Pons (tissue), 1 donor: ENCODE results near the gene PPP2R2D.
A peak's percentile ranks its signal among the peaks of the same experiment; 100 is the strongest.
"Not testable (repeated sequence)": the region's sequence is repeated elsewhere in the genome, so short reads cannot be mapped to it uniquely, and the experiment has no call there.

Source experiments
- DNase-seq: peaks from one replicate; pipeline ENCODE4 v3.0.0-alpha.2; 2016; ENCODE audit warnings: low spot score

Gene PPP2R2D

GRCh38 chr10:131908151-131908550, 7.3 kb downstream of the PPP2R2D start:
- DNase-seq, result no peak

- no peak for DNase-seq
Measured at GRCh38 chr10:131909014-131909808, 8.4 kb downstream of the PPP2R2D start.

- DNase-seq, result no peak
Measured at GRCh38 chr10:131909929-131910328, 9.1 kb downstream of the PPP2R2D start.

GRCh38 chr10:131910663-131911314, 10.0 kb downstream of the PPP2R2D start:
- DNase-seq, result no peak

GRCh38 chr10:131911451-131911850, 10.6 kb downstream of the PPP2R2D start:
- DNase-seq, result no peak

- DNase-seq, result no peak
Measured at GRCh38 chr10:131912620-131913019, 11.8 kb downstream of the PPP2R2D start.

GRCh38 chr10:131915484-131915883, 14.7 kb downstream of the PPP2R2D start:
- DNase-seq, result no peak

GRCh38 chr10:131915990-131916766, 15.4 kb downstream of the PPP2R2D start:
- DNase-seq, result no peak

- not testable (repeated sequence) for DNase-seq
Measured at GRCh38 chr10:131916767-131917160, 16.0 kb downstream of the PPP2R2D start.

- not testable (repeated sequence) for DNase-seq
Measured at GRCh38 chr10:131917496-131917895, 16.7 kb downstream of the PPP2R2D start.

- DNase-seq, result not testable (repeated sequence)
Measured at GRCh38 chr10:131919461-131919860, 18.7 kb downstream of the PPP2R2D start.

- no peak for DNase-seq
Measured at GRCh38 chr10:131920151-131920550, 19.3 kb downstream of the PPP2R2D start.

- DNase-seq, result no peak
Measured at GRCh38 chr10:131920693-131921092, 19.9 kb downstream of the PPP2R2D start.

GRCh38 chr10:131921184-131921583, 20.4 kb downstream of the PPP2R2D start:
- peak; percentile 66 for DNase-seq

- no peak for DNase-seq
Measured at GRCh38 chr10:131923038-131923756, 22.4 kb downstream of the PPP2R2D start.

GRCh38 chr10:131925011-131925649, 24.3 kb downstream of the PPP2R2D start:
- no peak for DNase-seq

- DNase-seq, result no peak
Measured at GRCh38 chr10:131925716-131926115, 24.9 kb downstream of the PPP2R2D start.

GRCh38 chr10:131926253-131926652, 25.4 kb downstream of the PPP2R2D start:
- no peak for DNase-seq

GRCh38 chr10:131926743-131927595, 26.2 kb downstream of the PPP2R2D start:
- DNase-seq, result no peak

GRCh38 chr10:131928248-131929095, 27.7 kb downstream of the PPP2R2D start:
- DNase-seq, result no peak
